CMK (cell line): ENCODE data around the gene SMOC2.

ENCODE experiments used
- DNase-seq: peaks from one replicate; pipeline ENCODE4 v3.0.0-alpha.2; 2010; ENCODE audit warnings: low read depth

Gene SMOC2

GRCh38 chr6:168628732-168629245, 187.8 kb downstream of the SMOC2 start:
- DNase-seq, result no peak

GRCh38 chr6:168631564-168631963, 190.6 kb downstream of the SMOC2 start:
- DNase-seq, result no peak

GRCh38 chr6:168632694-168633093, 191.7 kb downstream of the SMOC2 start:
- DNase-seq, result no peak

GRCh38 chr6:168634541-168635328, 193.8 kb downstream of the SMOC2 start:
- DNase-seq, result no peak

GRCh38 chr6:168636147-168637004, 195.4 kb downstream of the SMOC2 start:
- DNase-seq, result no peak

GRCh38 chr6:168637834-168638233, 196.8 kb downstream of the SMOC2 start:
- no peak for DNase-seq

GRCh38 chr6:168638468-168639271, 197.7 kb downstream of the SMOC2 start:
- DNase-seq, result no peak

- no peak for DNase-seq
These were observed 199.2 kb downstream of the SMOC2 start for GRCh38 chr6:168640181-168640580.

- no peak for DNase-seq
These were observed 199.8 kb downstream of the SMOC2 start for GRCh38 chr6:168640768-168641167.

- DNase-seq, result no peak
These were observed 200.5 kb downstream of the SMOC2 start for GRCh38 chr6:168641446-168641845.

- DNase-seq, result no peak
These were observed 202.4 kb downstream of the SMOC2 start for GRCh38 chr6:168643401-168643800.

GRCh38 chr6:168645326-168645725, 204.3 kb downstream of the SMOC2 start:
- DNase-seq, result no peak

- DNase-seq, result no peak
These were observed 206.3 kb downstream of the SMOC2 start for GRCh38 chr6:168647271-168647670.

GRCh38 chr6:168648240-168649125, 207.5 kb downstream of the SMOC2 start:
- DNase-seq, result no peak

- no peak for DNase-seq
These were observed 208.2 kb downstream of the SMOC2 start for GRCh38 chr6:168649209-168649608.

GRCh38 chr6:168650671-168651111, 209.7 kb downstream of the SMOC2 start:
- no peak for DNase-seq

GRCh38 chr6:168655462-168656152, 214.6 kb downstream of the SMOC2 start:
- DNase-seq, result no peak

GRCh38 chr6:168658059-168658458, 217.1 kb downstream of the SMOC2 start:
- DNase-seq, result no peak

- DNase-seq, result no peak
These were observed 219.5 kb downstream of the SMOC2 start for GRCh38 chr6:168660400-168660945.

- no peak for DNase-seq
These were observed 221.4 kb downstream of the SMOC2 start for GRCh38 chr6:168662301-168662936.
